ENCODE data around the gene PDE7B. TPM values are rescaled to one million over a fixed set of nuclear protein-coding genes. Genes with fewer than 3 reads are reported as not detected.

The PDE7B gene
- total and polyA plus RNA-seq, 2 of the 8 experiments (the other 6 are each of a cell fraction or from before 2014, with no cell fraction given) = not detected

GRCh38 chr6:135922174-135922573 is 70.7 kb downstream of the PDE7B start (continued):
- TF ChIP-seq, protein P1, sequence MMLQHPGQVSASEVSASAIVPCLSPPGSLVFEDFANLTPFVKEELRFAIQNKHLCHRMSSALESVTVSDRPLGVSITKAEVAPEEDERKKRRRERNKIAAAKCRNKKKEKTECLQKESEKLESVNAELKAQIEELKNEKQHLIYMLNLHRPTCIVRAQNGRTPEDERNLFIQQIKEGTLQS (IDR thresholded peaks at IDR 0.05; ENCODE audit: insufficient read depth, low read depth, low read length) = no peak
- TF ChIP-seq YY1 (IDR thresholded peaks at IDR 0.05; ENCODE audit: low read depth, low read length) (no peak), HDAC2 (IDR thresholded peaks at IDR 0.05; ENCODE audit: borderline replicate concordance in 1 of 2, low read depth in 2 of 2, low read length in 2 of 2) (0 out of 4 replicates have a peak, but pooled peaks of 1 of the 2 experiments have one; percentile 27), E2F6 (IDR thresholded peaks at IDR 0.05) (no peak), HDAC6 (IDR thresholded peaks at IDR 0.05; ENCODE audit: low read depth, low read length) (no peak), POLR2AphosphoS5 (IDR thresholded peaks at IDR 0.05; ENCODE audit: low read depth, low read length) (no peak), JUN (IDR thresholded peaks at IDR 0.05; ENCODE audit: low read depth, low read length) (peak; percentile 91), RFX5 (IDR thresholded peaks at IDR 0.05; ENCODE audit: borderline replicate concordance, low read depth, low read length) (no peak), JUND (IDR thresholded peaks at IDR 0.05; ENCODE audit: low read length) (peak; percentile 97), SP4 (IDR thresholded peaks at IDR 0.05; ENCODE audit: low read length) (no peak), USF2 (IDR thresholded peaks at IDR 0.05; ENCODE audit: low read length) (no peak), CEBPB (IDR thresholded peaks at IDR 0.05; ENCODE audit: low read depth, low read length) (no peak)
- TF ChIP-seq, protein P2, sequence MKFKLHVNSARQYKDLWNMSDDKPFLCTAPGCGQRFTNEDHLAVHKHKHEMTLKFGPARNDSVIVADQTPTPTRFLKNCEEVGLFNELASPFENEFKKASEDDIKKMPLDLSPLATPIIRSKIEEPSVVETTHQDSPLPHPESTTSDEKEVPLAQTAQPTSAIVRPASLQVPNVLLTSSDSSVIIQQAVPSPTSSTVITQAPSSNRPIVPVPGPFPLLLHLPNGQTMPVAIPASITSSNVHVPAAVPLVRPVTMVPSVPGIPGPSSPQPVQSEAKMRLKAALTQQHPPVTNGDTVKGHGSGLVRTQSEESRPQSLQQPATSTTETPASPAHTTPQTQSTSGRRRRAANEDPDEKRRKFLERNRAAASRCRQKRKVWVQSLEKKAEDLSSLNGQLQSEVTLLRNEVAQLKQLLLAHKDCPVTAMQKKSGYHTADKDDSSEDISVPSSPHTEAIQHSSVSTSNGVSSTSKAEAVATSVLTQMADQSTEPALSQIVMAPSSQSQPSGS (IDR thresholded peaks at IDR 0.05; ENCODE audit: low read length) = no peak

Measured in H1 (cell line).